Fibroblast of peridontal ligament (primary cell): Measurements from ENCODE around the gene ZNF761.
"Not testable (repeated sequence)": the region's sequence is repeated elsewhere in the genome, so short reads cannot be mapped to it uniquely, and the experiment has no call there.

Experiments
- DNase-seq: peaks from one replicate; pipeline ENCODE4 v3.0.0-alpha.2; 2010; ENCODE audit errors: extremely low read depth

Gene ZNF761

DNA sequence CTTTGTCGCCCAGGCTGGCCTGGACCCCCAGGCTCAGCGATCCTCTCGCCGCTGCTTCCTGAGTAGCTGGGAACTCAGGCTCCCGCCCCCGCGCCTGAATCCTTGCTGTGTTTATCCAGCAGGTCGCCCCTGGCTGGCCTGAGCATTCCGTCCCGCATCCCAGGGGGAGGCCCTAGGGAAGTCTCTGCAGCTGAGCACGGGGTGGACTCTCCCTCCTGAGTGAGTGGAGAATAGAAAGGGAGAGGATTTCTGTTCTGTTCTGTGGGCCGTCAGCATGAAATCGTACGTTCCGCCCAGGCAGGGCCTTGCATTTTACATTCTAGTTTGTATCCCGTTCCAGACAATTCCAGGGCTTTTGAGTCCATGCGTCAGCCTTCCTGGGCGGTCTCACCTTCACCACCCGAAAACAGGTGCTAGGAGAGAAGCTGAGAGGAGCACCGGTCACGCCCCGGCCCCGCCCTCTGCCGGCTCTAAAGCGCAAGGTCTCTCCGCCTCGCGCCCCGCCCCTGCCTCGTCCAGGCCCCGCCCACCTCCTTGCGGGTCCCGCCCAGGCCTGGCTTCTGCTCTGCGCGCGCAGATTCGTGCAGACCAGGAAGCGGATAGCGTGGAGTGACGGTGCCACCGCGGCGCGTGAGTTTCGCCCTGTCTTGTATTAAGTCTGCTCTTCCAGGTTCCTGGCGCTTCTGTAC lies at the start of gene ZNF761:
Gene ZNF761 (plus strand): TSS at position 586 of the 689 bp plus-strand sequence. CDS start 15,285 bp downstream, outside the sequence.
- DNase-seq, result peak; percentile 78

DNA sequence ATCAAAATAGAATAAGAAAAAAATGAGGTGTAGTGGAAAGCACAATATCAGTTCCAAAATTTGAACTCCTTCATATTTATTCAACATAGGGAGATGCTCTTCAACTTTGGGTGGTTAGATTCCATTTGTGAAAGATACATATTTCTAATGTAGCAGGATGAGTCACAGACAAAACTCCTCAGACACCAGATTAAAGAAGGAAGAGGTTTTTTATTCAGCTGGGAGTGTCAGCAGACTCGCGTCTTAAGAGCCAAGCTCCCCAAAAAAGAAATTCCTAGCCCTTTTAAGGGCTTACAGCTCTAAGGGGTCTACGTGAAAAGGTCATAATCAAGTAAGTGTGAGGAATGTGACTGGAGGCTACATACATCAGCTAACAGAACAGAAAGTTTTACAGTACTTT lies 43.6 kb upstream of the ZNF761 start:
- DNase-seq, result no peak

DNA sequence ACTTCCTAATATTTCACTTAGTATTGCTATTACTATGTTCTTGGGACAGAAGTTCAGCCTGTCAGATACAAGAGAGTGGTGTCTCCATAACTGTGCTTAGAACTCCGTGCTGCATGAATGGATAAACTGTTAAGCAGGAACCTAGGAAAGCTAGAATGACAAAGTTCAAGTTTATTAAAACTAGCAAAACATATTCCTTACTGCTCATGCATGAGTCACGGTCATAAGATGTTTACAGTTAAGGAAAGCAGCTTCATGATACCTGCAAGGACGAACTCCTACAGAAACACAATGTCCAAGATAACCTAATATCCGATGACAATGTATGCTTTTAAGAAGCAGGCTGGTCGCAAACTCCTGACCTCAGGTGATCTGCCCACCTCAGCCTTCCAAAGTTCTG lies 42.9 kb upstream of the ZNF761 start:
- DNase-seq, result no peak

DNA sequence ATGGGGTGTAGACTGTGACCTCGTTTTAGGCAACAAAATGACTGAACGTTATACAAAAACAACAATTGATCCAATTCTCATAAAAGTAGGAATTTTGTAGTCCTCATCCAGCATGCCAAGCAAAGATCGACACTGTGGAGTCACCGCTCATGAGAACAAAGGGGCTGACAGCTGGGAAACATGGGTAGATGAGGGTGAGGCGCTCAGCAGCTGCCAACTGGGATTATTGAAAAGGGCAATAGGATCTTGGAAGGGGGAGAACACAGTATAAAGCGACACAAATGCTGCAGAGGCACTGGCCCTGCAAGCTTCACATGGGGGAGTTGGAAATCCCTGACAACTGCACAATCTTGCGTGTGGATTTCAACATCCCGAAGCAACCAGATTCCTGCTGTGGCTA lies 42.2 kb upstream of the ZNF761 start:
- DNase-seq, result no peak

DNA sequence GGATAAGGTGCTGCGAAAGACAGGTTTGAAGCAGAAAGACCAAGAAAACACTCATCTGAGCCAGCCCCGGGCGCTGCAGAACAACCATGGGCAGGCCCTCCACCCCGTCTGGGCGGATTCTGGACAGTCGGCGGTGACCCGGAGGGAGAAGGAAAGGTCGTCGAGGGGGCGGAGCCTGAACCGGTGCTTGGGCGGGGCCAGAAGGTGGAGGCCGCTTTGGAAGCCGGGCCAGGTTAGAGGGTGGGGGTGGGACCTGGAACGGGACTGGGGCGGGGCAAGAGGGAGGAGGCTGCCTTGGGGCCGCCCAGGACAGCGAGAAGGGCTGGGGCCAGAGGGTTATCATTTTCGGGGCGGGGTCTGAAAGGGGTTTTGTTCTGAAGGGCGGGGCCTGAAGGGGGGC lies 41.8 kb upstream of the ZNF761 start:
- no peak for DNase-seq

DNA sequence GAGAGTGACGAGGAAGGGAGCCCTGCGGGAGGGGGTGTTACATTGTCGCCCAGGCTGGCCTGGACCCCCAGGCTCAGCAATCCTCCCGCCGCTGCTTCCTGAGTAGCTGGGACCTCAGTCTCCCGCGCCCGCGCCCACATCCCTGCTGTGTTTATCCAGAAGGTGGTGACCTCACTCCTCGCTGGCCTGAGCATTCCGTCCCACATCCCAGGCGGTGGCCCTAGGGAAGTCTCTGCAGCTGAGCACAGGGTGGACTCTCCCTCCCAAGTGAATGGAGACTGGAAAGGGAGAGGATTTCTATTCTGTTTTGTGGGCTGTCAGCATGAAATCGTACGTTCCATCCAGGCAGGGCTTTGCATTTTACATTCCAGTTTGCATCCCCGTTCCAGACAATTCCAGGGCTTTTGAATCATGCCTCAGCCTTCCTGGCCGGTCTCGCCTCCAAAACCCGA lies 37.2 kb upstream of the ZNF761 start:
- no peak for DNase-seq

DNA sequence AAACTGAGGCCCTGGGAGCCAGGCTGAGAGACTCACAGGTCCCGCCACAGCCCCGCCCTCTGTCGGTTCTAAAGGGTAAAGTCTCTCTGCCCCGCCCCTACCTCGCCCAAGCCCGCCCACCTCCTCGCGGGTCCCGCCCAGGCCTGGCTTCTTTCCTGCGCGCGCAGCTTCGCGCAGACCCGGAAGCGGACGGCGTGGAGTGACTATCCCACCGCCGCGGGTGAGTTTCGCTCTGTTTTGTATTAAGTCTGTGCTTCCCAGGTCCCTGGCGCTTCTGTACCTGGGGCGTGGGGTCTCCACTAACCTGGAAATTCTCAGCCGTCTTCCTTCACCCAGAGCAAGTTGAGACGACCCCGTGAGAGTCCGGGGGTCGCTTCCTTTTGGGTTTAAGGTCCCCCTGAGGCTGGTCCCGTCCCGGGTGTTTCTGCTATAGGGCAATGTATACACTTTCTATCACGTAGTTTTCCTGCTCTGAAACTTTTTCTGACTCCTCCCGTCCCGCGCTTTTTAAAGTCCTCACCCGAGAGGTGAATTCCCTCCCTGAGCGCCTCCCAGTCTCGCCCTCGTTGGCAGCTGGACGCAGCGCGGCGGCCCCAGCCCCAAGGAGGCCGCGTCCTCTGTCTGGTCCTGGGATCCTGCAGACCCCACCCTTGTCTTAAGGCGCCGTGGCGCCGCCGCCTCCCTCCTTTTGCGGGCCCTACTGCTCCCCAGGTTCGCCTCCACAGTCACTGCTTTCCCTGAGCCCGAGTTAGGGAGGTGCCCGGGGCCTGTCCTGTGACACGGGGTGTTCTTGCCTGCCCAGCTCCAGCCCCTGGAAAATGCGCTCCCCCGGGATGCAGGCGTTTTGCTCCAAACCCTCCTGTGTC lies 36.6 kb upstream of the ZNF761 start, which contains the start of gene ZNF765:
Gene ZNF765 (plus strand): TSS at position 176 of the 866 bp plus-strand sequence. CDS start 2,867 bp downstream, outside the sequence.
- peak; percentile 90 for DNase-seq

DNA sequence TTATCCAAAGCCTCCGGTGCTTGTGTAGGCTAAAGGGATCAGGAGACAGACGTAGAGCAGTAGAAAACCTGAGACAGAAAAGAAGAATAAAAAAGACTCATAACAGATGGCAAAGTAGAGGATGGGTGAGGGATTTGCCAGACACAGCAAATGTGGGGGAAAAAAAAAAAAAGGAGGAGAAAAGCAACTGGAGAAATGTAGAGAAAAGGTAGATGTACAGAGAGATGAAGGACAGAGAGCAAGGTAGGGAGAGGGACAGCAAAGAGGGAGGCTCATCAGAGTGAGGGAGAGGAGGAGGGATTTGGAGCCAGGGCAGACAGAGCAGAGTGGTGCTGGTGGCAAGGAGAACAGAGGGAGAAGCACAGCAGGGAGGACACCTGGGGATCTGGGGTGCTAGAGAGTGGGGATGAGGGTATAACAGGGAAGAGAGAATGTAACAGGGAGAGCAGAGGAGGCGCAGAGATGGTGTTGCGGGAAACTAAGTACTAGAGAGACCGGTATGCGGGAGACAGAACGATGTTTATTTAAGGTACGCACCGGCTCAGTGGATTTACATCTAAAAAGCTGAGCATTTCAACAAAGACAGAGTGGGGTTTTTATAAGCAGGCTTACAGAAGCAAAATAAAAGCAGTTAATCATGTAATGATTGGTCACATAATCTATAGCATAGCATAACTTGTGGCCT lies 35.8 kb upstream of the ZNF761 start:
- not testable (repeated sequence) for DNase-seq

DNA sequence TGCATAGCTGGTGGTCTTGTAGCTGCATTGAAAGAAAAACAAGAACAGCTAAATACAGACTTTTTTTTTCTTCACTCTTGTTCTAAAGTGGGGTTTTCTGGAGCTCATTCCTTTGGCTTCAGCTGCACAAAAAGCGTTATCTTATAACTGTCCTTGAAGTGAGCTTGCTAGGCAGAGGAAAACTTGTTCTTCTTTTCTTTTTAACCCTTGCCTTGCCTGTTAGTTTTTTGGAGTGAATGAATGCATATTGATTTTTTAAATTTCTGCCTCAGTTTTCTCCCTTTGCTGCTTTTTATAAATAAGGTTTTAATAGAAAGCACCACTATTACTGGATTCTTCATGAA lies 35.3 kb upstream of the ZNF761 start:
- DNase-seq, result no peak

DNA sequence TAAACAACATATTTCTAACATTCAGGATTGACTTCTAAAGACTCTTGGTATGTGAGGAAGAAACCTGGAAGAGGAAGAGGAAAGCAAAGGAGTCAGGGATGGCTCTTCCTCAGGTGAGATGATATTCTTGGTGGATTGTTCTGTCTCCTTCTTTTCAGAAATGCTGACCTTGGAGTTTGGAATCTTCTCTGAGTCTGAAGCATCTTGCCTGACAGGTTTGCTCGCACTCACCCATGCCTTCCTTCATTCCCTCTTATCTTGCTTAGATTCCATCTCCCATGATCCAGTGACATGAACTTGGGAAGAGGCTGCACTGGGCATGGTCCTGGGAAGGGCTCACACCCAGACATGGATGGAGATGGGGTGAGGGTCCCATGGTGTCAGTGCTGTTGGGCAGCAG lies 33.9 kb upstream of the ZNF761 start:
- DNase-seq, result not testable (repeated sequence)

DNA sequence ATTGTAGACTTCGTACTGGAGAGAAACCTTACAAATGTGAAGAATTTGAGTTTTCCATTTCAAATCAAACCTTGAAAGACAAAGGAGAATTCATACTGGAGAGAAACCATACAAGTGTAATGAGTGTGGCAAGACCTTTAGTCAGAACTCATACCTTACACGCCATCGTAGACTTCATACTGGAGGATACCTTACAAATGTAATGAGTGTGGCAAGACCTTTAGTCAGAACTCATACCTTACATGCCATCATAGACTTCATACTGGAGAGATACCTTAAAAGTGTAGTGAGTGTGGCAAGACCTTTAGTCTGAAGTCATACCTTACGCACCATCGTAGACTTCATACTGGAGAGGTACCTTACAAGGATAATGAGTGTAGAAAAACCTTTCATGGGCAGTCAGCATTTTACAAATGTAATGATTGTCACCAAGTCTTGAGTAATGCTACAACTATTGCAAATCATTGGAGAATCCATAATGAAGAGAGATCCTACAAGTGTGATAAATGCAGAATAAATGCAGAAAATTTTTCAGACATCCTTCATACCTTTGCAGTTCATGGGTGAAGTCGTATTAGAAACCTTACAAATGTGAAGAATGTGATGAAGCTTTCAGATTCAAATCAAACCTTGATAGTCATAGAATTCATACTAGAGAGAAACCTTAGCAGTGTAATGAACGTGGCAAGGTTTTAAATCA lies 22.1 kb upstream of the ZNF761 start:
- DNase-seq, result no peak

DNA sequence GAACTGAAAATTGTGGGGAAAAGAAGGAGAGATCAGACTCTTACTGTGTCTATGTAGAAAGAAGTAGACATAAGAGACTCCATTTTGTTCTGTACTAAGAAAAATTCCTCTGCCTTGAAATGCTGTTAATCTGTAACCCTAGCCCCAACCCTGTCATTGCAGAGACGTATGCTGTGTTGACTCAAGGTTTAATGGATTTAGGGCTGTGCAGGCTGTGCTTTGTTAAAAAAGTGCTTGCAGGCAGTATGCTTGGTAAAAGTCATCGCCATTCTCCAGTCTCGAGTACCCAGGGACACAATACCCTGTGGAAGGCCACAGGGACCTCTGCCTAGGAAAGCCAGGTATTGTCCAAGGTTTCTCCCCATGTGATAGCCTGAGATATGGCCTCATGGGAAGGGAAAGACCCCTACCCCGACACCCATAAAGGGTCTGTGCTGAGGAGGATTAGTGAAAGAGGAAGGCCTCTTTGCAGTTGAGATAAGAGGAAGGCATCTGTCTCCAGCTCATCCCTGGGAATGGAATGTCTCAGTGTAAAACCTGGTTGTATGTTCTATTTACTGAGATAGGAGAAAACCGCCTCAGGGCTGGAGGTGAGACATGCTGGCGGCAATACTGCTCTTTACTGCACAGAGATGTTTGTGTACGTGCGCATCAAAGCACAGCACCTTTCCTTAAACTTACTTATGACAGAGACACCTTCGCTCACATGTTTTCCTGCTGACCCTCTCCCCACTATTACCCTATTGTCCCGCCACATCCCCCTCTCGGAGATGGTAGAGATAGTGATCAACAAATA lies 11.1 kb upstream of the ZNF761 start:
- not testable (repeated sequence) for DNase-seq

DNA sequence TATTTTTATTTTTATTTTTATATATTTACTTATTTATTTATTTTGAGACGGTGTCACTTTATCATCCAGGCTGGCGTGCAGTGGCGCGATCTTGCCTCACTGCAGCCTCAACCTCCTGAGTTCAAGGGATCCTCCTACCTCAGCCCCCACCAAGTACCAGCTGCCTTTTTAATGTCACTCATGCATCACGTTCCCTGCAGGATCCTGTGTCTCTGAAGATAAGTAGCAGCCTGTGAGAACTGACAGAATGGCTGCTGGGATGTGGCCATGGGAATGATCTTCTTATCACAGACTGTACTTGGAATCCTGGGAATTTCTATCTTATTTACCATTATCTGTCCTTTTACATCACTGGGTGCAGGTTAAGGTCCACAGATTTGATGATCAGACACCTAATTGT lies 9.2 kb upstream of the ZNF761 start:
- DNase-seq, result no peak

DNA sequence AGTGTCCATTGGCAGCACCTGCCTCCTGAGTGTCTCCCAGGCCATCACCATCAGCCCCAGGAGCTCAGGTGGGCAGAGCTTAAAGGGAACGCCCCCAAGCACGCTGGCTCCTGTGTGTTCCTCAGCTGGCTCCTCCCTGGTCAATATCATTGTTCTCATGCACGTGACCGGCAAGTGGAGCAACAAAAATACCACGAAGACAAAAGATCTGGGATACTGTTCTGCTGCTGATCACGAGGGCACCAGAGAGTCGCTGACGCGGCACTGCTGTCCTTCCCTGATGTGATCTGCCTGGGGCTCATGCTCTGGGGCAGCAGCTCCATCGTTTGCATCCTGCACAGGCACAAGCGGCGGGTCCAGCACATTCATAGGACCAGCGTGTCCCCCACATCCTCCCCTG lies 8.7 kb upstream of the ZNF761 start:
- not testable (repeated sequence) for DNase-seq

DNA sequence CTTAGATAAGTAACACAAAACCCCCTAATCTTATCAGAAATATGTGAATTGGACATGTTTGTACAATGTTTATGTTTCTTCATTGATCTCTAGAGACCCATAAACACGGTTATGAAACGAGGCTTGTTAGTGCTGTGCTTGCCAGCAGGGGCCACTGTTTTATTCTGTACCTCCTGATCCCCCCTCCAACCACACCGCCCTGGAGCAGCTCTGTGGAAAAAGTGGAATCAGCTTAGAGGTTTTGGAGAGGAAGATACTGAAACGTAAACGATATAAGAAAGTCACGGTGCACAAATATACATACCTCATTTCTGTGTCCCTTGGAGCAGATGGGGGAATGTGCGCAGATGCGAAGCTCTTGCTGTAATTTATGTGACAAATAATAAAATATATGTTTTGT lies 8.1 kb upstream of the ZNF761 start:
- not testable (repeated sequence) for DNase-seq

DNA sequence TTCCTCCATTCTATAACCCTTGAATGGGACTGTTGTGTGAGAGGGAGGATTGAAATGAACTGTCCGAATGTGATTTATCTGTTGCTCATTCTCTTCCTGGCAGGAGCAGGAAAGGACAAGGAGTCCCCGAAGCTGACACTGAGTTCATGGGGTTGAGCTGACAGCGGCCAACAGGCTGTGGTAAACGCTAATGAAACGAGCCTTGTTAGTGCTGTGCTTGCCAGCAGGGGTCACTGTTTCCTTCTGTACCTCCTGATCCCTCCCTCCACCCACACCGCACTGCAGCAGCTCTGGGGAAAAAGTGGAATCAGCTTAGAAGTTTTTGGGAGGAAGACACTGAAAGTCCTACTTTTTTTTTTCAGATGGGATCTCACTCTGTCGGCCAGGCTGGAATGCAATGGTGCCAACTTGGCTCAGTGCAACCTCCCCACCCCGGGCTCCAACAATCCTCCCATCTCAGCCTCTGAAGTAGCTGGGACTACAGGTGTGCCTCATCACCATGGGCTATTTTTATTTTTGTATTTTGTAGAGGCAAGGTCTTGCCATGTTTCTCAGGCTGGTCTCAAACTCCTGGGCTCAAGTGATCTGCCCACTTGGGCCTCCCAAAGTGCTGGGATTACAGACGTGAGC lies 6.7 kb upstream of the ZNF761 start:
- peak; percentile 68 for DNase-seq

DNA sequence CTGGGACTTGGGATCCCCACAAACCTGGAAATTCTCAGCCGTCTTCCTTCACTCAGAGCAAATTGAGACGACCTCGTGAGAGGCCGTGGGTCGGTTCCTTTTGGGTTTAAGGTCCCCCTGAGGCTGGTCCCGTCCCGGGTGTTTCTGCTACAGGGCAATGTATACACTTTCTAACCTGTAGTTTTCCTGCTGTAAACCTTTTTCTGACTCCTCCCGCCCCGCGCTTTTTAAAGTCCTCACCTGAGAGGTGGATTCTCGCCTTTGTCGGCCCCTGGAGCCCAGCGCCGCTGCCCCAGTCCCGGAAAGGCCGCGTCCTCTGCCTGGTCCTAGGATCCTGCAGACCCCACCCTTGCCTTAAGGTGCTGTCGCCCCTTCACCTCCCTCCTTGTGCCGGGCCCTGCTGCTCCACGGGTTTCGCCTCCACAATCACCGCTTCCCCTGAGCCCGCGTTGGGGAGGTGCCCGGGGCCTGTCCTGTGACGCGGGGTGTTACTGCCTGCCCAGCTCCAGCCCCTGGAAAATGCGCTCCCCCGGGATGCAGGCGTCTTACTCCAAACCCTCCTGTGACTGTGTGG lies 391 bp downstream of the ZNF761 start:
- no peak for DNase-seq

DNA sequence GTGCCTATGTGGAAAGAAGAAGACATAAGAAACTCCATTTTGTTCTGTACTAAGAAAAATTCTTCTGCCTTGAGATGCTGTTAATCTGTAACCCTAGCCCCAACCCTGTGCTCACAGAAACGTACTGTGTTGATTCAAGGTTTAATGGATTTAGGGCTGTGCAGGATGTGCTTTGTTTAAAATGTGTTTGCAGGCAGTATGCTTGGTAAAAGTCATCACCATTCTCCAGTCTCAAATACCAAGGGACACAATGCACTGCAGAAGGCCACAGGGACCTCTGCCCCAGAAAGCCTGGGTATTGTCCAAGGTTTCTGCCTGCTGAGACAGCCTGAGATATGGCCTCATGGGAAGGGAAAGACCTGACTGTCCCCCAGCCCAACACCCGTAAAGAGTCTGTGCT lies 12.0 kb downstream of the ZNF761 start:
- not testable (repeated sequence) for DNase-seq

DNA sequence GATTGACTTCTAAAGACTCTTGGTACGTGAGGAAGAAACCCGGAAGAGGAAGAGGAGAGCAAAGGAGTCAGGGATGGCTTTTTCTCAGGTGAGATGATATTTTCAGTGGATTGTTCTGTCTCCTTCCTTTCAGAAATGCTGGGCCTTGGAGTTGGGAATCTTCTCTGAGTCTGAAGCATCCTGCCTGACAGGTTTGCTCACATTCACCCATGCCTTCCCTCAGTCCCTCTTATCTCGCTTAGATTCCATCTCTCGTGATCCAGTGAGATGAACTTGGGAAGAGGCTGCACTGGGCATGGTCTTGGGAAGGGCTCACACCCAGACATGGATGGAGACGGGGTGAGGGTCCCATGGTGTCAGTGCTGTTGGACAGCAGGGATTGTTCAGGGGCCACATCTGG lies 15.4 kb downstream of the ZNF761 start:
- not testable (repeated sequence) for DNase-seq

DNA sequence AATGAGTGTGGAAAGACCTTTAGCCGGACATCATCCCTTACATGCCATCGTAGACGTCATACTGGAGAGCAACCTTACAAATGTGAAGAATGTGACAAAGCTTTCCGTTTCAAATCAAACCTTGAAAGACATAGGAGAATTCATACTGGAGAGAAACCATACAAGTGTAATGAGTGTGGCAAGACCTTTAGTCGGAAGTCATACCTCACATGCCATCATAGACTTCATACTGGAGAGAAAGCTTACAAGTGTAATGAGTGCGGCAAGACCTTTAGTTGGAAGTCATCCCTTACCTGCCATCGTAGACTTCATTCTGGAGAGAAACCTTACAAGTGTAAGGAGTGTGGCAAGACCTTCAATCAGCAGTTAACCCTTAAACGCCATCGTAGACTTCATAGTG lies 24.0 kb downstream of the ZNF761 start:
- no peak for DNase-seq
